22Rv1 (cell line): Measurements from ENCODE around the gene HAUS3.

ENCODE experiments used
- CTCF ChIP-seq: fragments of 450-650 bp; IDR thresholded peaks from 2 replicates; pipeline ENCODE4 v1.5.1; 2017; ENCODE audit warnings: mild to moderate bottlenecking
- ZFX ChIP-seq: fragments of 450-650 bp; IDR thresholded peaks from 2 replicates; pipeline ENCODE4 v1.6.1; 2017; ENCODE audit warnings: antibody characterized with exemption, borderline replicate concordance

GRCh38 chr4:2269206-2269531 lies 27.2 kb upstream of the HAUS3 start:
- no peak for TF ChIP-seq CTCF
- TF ChIP-seq ZFX, result no peak
